GM18519 (cell line): ENCODE measurements around the gene RALA.
"Not testable (repeated sequence)": the region's sequence is repeated elsewhere in the genome, so short reads cannot be mapped to it uniquely, and the experiment has no call there.

Experiments
- ATAC-seq: cut with Tn5 transposase; IDR thresholded peaks from one replicate; pipeline ENCODE4 v1.9.1; 2021; ENCODE audit warnings: mild to moderate bottlenecking, moderate library complexity; ENCODE audit not compliant: unreplicated experiment, low FRiP score

Gene RALA

GRCh38 chr7:39721345-39721744 lies 98.0 kb downstream of the RALA start:
- no peak for ATAC-seq

- no peak for ATAC-seq
These were observed 98.7 kb downstream of the RALA start for GRCh38 chr7:39721919-39722597.

GRCh38 chr7:39727231-39728012 lies 104.0 kb downstream of the RALA start:
- ATAC-seq, result no peak

- ATAC-seq, result peak; percentile 84
These were observed 109.7 kb downstream of the RALA start for GRCh38 chr7:39732837-39733804.

- ATAC-seq, result no peak
These were observed 110.7 kb downstream of the RALA start for GRCh38 chr7:39733881-39734632.

GRCh38 chr7:39734633-39735004 lies 111.2 kb downstream of the RALA start:
- ATAC-seq, result no peak

- no peak for ATAC-seq
These were observed 112.5 kb downstream of the RALA start for GRCh38 chr7:39735903-39736302.

- no peak for ATAC-seq
These were observed 118.7 kb downstream of the RALA start for GRCh38 chr7:39741942-39742623.

- no peak for ATAC-seq
These were observed 121.2 kb downstream of the RALA start for GRCh38 chr7:39744620-39745019.

- ATAC-seq, result no peak
These were observed 121.9 kb downstream of the RALA start for GRCh38 chr7:39745320-39745719.

GRCh38 chr7:39746103-39746819 lies 122.9 kb downstream of the RALA start:
- ATAC-seq, result peak; percentile 47

- no peak for ATAC-seq
These were observed 125.8 kb downstream of the RALA start for GRCh38 chr7:39749177-39749576.

- ATAC-seq, result no peak
These were observed 126.3 kb downstream of the RALA start for GRCh38 chr7:39749717-39750116.

GRCh38 chr7:39750253-39751077 lies 127.1 kb downstream of the RALA start:
- no peak for ATAC-seq

- not testable (repeated sequence) for ATAC-seq
These were observed 129.9 kb downstream of the RALA start for GRCh38 chr7:39753237-39753636.

- ATAC-seq, result no peak
These were observed 130.5 kb downstream of the RALA start for GRCh38 chr7:39753823-39754325.

GRCh38 chr7:39754326-39755120 lies 131.2 kb downstream of the RALA start:
- no peak for ATAC-seq
